Measurements from ENCODE around the gene CCDC15. TPM values are rescaled to one million over a fixed set of nuclear protein-coding genes. Genes with fewer than 3 reads are reported as not detected.
"Not testable (repeated sequence)": the region's sequence is repeated elsewhere in the genome, so short reads cannot be mapped to it uniquely, and the experiment has no call there.

CCDC15 gene
- total RNA-seq, 1 donor from 2014 or later, result 1.5 TPM

DNA sequence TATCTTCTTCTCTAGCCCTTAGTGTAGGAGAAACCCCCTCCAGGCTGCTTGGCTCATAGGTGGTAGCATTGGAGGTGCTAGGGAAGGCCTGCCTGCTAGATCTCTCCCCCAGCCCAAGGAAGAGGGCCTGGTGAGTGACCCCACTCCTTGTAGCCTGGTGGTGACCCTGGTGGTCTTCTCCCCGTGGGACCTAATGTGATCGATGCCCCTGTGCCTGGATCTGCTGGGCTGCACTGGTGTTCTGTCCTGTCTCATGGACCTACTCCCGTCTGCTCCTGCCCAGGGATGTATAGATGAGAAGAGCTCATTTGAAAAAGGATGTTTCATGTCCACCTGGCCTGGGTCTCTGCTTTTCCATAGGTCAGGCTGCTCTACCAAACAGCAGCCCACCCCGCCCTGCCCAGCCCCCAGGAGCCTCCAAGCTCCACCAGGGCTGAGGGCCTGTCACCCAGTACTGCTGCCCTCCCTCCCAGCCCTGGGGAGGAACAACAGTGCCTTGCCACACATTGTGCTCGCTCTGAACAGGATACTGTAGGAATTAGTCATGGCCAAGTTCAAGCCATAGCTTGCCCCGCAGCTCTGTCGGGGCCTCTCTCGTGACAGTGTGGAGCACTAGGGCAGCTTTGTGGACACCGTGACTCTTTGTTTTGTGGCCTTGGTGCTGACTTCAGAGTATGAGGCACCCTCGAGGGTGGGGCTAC, 128.8 kb downstream of the CCDC15 start:
- peak; percentile 80 for DNase-seq

DNA sequence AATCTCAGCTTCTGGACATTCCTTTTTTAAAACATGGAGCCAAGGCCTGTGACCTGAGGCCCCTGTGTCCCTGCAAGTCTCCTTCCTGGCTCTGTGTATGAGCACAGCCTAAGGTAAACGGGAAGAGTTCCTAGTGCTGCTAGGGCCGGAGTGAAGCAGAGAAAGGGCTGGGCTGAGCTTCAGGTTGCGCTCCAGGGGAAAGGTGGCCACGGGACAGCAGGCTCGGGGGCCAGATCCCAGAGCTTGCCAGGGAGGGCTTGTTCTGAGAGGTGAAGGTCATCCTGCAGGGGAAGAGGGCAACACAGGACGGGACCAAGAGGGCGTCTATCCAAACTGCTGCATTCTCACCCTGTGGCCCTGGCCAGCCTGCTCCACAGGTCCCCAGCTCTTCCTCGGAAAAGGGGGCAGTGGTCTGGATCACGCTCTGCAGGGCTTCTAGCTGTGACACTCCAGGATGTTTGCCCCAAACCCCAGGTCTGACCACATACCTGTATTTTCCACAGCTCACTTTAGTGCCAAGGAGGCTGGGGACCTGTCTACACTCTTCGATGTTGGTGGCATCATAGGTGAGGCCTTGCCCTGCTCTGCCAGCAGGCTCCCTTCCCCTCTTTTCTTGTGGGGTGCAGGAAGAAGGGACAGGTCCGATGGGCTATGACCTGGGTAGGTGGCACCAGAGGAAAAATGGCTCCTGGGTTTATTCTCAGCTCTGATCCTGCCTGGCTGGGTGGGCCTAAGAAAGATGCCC, 129.5 kb downstream of the CCDC15 start:
- no peak for DNase-seq

DNA sequence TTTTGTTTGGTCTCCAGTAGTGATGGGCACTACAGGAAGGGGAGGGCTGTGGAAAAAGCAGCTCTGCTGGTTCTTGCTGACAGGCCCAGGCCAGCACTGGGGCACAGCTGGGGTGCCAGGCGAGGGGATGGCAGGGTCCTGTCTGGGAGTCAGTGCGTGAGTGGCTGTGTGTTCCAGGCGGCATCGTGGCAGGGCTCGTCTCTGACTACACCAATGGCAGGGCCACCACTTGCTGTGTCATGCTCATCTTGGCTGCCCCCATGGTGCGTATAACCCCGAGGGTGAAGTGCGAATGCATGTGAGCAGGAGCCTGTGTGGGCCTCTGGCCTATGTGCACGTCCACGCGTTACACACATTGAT, 130.0 kb downstream of the CCDC15 start:
- DNase-seq, result no peak

DNA sequence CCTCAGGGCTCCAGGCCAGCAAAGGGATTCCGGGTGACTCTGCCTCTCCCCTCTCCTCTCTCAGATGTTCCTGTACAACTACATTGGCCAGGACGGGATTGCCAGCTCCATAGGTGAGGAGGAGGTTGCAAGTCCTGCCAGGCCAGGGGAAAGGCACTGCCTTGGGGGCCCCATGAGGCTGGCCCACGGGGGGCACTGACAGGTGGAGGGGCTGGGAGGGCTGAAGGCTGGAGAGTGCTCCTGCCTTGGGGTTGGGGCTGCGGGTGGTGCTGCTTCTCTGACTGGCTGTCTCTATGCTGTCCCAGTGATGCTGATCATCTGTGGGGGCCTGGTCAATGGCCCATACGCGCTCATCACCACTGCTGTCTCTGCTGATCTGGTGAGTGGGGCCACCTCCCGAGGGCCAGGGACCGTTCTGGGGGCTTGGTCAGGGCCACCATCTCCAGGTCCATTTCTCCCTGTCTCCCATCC, 130.8 kb downstream of the CCDC15 start:
- DNase-seq, result no peak

DNA sequence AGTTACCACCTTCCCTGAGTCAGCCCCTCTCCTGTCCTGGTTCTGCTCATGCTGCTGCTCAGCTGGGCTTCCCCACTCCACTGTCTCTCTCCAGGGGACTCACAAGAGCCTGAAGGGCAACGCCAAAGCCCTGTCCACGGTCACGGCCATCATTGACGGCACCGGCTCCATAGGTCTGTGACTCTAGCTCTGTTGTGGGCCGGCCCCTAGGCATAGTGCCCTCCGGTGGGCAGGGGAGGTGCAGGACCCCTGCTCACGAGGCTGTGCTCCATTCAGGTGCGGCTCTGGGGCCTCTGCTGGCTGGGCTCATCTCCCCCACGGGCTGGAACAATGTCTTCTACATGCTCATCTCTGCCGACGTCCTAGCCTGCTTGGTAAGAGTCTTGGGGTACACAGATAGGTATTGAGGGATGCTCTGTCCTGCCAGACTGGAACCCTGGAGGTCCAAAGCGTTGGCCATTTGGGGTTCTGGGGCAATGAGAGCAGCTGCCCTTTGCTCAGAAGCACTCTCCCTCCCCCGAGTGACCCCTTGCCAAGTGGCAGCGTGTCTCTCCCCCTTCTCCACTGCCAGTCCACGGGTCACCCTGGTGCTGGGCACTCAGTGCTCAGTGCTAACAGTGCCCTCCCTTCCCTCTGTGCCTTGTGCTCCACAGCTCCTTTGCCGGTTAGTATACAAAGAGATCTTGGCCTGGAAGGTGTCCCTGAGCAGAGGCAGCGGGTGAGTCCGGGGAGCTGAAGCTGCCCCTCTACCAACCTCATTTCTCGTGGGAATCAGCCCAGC, 131.5 kb downstream of the CCDC15 start:
- no peak for DNase-seq

DNA sequence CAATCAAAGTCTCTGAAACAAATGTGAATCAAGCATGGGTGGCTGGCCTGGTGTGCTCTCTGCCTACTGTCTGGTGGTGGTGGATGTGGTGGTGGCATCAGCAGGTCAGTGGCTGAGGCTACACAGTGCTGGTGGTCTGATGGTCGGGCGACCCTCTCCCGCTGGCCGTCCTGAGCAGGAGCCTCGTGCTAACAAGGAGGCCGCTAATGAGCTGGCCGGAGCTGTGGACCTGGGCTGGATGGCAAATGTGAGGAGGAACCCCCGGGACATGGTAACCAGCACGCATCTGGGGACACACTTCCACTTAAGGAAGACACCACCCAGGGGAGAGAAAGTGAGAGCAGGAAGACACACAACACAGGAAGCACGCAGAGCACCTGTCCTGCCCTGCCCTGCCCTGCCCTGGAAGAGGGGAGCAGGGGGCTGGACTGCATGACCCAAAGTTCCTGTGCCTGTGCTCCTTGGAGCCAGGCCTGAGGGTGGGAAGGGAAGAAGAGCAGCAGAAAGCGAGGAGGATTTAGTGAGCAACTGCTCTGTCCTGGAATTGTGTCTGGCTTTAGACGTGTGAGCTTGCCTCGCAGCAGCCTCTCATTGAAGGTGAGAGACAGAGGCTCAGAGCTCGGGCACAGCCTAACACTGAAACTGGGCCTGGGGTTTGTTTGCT, 132.8 kb downstream of the CCDC15 start:
- DNase-seq, result no peak

DNA sequence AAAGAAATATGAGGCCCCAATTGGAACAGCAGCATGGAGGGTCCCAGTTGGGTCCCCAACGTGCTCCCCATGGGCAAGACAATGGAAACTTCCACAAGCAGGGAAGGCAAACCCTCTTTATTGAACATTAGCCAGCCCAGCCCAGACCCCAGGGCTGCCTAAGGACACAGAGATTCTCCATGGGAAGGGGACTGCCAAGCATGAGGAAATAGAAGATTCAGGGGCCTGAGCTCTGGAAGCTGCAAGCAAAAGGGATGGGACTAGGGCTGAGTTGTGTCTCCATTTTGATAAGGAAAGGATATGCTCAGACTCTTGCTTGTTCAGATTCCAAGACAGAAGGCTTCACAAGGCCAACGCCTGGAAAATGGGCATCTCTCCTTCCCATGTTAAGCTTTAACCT, 134.1 kb downstream of the CCDC15 start:
- DNase-seq, result no peak

DNA sequence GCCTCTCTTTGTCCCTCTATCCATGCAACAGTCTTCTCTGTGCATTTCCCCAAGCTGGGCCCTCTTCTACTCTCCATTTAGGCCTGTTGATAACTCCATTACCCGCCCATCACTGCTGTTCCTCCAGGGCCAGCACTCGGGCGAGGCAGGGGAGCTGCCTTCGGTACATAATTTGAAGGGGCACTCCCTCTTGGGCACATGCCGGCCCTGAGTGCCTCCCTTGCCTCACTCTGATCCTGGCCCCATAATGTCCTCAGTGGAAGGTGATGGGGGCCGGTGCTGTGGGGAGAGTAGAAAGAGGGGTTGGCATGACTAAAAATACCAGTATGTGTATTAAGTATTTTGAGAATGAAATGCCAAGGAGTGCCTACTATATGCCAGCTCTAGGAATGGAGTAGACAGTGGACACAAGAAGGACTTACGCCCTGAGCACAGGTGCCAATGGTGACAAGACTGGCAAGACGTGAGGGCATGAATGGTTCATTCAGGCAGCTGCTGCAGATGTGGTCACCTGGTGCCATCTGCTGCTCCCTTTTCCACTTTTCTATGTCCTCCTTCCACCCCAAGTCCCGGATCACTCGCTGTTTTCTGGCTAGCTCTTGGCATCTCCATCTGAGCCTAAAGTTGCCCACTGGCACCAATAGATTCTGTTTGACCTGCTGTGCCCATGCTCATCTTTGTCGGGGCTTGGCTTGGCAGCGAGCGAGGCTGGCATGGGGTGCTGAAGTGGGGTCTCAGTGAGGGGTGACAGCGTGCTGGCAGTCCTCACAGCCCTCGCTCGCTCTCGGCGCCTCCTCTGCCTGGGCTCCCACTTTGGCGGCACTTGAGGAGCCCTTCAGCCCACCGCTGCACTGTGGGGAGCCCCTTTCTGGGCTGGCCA, 134.8 kb downstream of the CCDC15 start:
- DNase-seq, result no peak

DNA sequence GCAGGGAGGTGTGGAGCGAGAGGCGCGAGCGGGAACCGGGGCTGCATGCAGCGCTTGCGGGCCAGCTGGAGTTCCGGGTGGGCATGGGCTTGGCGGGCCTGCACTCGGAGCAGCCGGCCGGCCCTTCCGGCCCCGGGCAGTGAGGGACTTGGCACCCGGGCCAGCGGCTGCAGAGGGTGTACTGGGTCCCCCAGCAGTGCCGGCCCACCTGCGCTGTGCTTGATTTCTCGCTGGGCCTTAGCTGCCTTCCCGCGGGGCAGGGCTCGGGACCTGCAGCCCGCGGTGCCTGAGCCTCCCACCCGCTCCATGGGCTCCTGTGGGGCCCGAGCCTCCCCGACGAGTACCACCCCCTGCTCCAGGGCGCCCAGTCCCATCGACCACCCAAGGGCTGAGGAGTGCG, 135.5 kb downstream of the CCDC15 start:
- not testable (repeated sequence) for DNase-seq

DNA sequence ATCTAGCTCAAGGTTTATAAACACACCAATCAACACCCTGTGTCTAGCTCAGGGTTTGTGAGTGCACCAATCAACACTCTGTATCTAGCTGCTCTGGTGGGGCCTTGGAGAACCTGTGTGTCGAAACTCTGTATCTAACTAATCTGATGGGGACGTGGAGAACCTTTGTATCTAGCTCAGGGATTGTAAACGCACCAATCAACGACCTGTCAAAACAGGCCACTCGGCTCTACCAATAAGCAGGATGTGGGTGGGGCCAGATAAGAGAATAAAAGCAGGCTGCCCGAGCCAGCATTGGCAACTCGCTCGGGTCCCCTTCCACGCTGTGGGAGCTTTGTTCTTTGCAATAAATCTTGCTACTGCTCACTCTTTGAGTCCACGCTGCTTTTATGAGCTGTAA, 136.1 kb downstream of the CCDC15 start:
- not testable (repeated sequence) for DNase-seq

DNA sequence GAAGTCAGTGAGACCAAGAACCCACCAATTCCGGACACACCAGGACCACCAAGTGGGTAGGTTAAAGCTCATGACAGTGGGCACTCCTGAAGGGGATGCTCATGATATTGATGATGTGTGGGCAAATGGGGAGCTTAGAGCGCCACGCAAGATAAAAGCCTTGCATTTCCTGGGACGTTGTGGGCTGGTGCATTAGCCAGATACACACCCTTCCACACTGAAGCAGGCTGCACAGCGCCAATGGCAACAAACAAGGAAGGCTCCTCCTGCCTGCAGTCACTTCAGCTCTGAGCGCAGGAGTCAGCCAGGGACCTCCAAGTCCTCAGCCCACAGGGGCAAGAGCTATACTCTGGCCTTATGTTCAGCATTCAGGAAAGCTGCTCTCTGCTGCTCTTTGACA, 136.8 kb downstream of the CCDC15 start:
- DNase-seq, result no peak

Other genes with a start within 250 kb of the CCDC15 start
- 0.51 and 1.3 TPM in 2 replicates for gene NRGN, start 214.3 kb upstream of the CCDC15 start, total RNA-seq
- 0.23 and 0.51 TPM in 2 replicates for gene VSIG2, start 201.9 kb upstream of the CCDC15 start, total RNA-seq
- gene ESAM, start 191.9 kb upstream of the CCDC15 start, total RNA-seq, result 84.4 and 95.4 TPM in 2 replicates
- gene MSANTD2, start 153.8 kb upstream of the CCDC15 start, total RNA-seq, result 7.8 and 11.9 TPM in 2 replicates
- 8.8 and 17.2 TPM in 2 replicates for gene ROBO3, start 88.8 kb upstream of the CCDC15 start, total RNA-seq
- 521 and 692 TPM in 2 replicates for gene ROBO4, start 56.3 kb upstream of the CCDC15 start, total RNA-seq
- not detected in 2 replicates for gene HEPN1, start 35.0 kb upstream of the CCDC15 start, total RNA-seq
- gene HEPACAM, start 18.2 kb upstream of the CCDC15 start, total RNA-seq, result under 0.01 TPM in 1 of 2 replicates, not detected in the other
- gene SLC37A2, start 109.1 kb downstream of the CCDC15 start, total RNA-seq, result 0.51 and 0.70 TPM in 2 replicates
- gene TMEM218, start 157.4 kb downstream of the CCDC15 start, total RNA-seq, result 23.1 and 24.2 TPM in 2 replicates
- gene PKNOX2, start 210.5 kb downstream of the CCDC15 start, total RNA-seq, result not detected in 2 replicates